ENCODE measurements around the gene MICU2. TPM values are rescaled to one million over a fixed set of nuclear protein-coding genes. Genes with fewer than 3 reads are reported as not detected.

Gene MICU2
- total RNA-seq, 2 donors from 2014 or later = 21.5 to 47.2 TPM

DNA sequence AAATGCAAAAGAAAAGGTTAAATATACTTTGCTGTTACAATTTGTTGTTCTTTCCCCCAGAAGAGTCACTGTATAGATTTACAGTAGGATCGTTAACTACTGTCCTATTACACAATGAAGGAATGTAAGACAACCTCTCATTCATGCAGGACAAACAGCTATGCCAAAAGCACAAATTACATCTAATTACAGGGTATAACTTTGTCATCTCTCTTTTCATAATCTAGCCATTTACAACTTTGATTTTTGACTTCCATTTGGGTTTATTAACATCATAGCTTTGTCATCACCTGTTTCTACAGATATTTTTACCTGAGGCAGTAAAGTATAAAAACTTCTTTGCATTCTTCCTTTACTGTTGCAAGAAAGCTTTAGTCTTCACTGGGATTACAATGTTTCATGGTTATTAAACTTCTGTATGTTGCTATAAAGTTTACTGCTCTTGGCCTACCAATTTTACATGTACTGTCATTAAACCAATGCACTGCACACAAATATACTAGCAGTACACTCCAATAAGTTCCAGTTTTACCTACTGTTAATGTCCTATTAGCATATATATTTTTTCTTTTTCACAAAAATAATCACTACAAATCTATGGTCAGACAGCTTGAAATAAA is 18.9 kb downstream of the MICU2 start:
- no peak for TF ChIP-seq CTCF (IDR thresholded peaks at IDR 0.05)
- H3K4me3 ChIP-seq = no peak overlapping the region
- H3K27ac ChIP-seq = no peak overlapping the region
- peaks cover 7% of the 10 kb centered on the region for H3K9me3 ChIP-seq
- no peak for DNase-seq (ENCODE audit: low spot score)
- H3K27me3 ChIP-seq (replicated peaks; ENCODE audit: insufficient read depth) = no peaks in the 10 kb centered on the region
- ATAC-seq (ENCODE audit: insufficient number of reproducible peaks, low FRiP score, low read depth) = no peak
- no peaks in the 10 kb centered on the region for H3K4me1 ChIP-seq (ENCODE audit: control insufficient read depth in 1 of 2, low read depth in 2 of 2)
- H3K36me3 ChIP-seq = no peaks in the 10 kb centered on the region

DNA sequence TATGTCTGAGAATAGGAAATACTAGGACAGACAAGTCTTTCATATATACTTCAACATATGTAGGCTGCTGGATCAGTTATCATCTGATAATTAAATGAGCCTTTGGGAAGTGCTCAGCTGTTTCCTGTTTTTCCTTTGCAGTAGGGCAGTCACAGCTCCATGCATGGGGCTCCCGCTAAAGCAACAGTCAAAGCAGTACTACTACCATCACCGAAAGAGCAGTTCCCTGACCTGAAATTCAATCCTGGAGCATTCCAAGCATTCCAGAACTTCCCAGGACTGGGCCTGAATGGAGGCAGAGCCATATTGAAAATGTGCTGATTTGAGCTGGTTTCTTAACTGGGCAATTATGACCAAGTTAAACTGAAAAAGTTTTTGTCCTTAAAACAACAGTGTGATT is 20.5 kb downstream of the MICU2 start:
- Histone ChIP-seq H3K27ac (no peak overlapping the region), H3K4me3 (no peak overlapping the region), H3K4me1 (ENCODE audit: control insufficient read depth in 1 of 2, low read depth in 2 of 2) (no peaks in the 10 kb centered on the region), H3K9me3 (peaks cover 7% of the 10 kb centered on the region), H3K27me3 (replicated peaks; ENCODE audit: insufficient read depth) (no peaks in the 10 kb centered on the region), H3K36me3 (no peaks in the 10 kb centered on the region)
- no peak for DNase-seq (ENCODE audit: low spot score)
- ATAC-seq (ENCODE audit: insufficient number of reproducible peaks, low FRiP score, low read depth) = no peak
- TF ChIP-seq CTCF (IDR thresholded peaks at IDR 0.05) = no peak

GRCh38 chr13:21580736-21581135 is 23.2 kb downstream of the MICU2 start:
- no peak for DNase-seq (ENCODE audit: low spot score)
- H3K36me3 ChIP-seq = no peaks in the 10 kb centered on the region
- ATAC-seq (ENCODE audit: insufficient number of reproducible peaks, low FRiP score, low read depth) = no peak
- H3K4me1 ChIP-seq (ENCODE audit: control insufficient read depth in 1 of 2, low read depth in 2 of 2) = no peaks in the 10 kb centered on the region
- TF ChIP-seq CTCF (IDR thresholded peaks at IDR 0.05) = no peak
- H3K9me3 ChIP-seq = peaks cover 7% of the 10 kb centered on the region
- H3K4me3 ChIP-seq = no peak overlapping the region
- no peaks in the 10 kb centered on the region for H3K27me3 ChIP-seq (replicated peaks; ENCODE audit: insufficient read depth)
- H3K27ac ChIP-seq = no peak overlapping the region

- ATAC-seq (ENCODE audit: insufficient number of reproducible peaks, low FRiP score, low read depth) (no peak), DNase-seq (ENCODE audit: low spot score) (no peak)
- Histone ChIP-seq H3K27ac (no peak overlapping the region), H3K9me3 (peaks cover 7% of the 10 kb centered on the region), H3K4me3 (no peak overlapping the region), H3K36me3 (no peaks in the 10 kb centered on the region), H3K4me1 (ENCODE audit: control insufficient read depth in 1 of 2, low read depth in 2 of 2) (no peaks in the 10 kb centered on the region), H3K27me3 (replicated peaks; ENCODE audit: insufficient read depth) (no peaks in the 10 kb centered on the region)
- no peak for TF ChIP-seq CTCF (IDR thresholded peaks at IDR 0.05)
These were observed 24.1 kb downstream of the MICU2 start for GRCh38 chr13:21579754-21580316.

- ATAC-seq (ENCODE audit: insufficient number of reproducible peaks, low FRiP score, low read depth) = no peak
- H3K27me3 ChIP-seq (replicated peaks; ENCODE audit: insufficient read depth) = no peaks in the 10 kb centered on the region
- H3K4me1 ChIP-seq (ENCODE audit: control insufficient read depth in 1 of 2, low read depth in 2 of 2) = no peaks in the 10 kb centered on the region
- no peak overlapping the region for H3K4me3 ChIP-seq
- no peaks in the 10 kb centered on the region for H3K36me3 ChIP-seq
- no peak overlapping the region for H3K27ac ChIP-seq
- no peak for DNase-seq (ENCODE audit: low spot score)
- peaks cover 7% of the 10 kb centered on the region for H3K9me3 ChIP-seq
- no peak for TF ChIP-seq CTCF (IDR thresholded peaks at IDR 0.05)
These were observed 25.2 kb downstream of the MICU2 start for GRCh38 chr13:21578748-21579147.
